ENCODE measurements around the gene VMP1.
"Not testable (repeated sequence)": the region's sequence is repeated elsewhere in the genome, so short reads cannot be mapped to it uniquely, and the experiment has no call there.

VMP1 gene

GRCh38 chr17:59752922-59753321 is 45.5 kb downstream of the VMP1 start:
- H3K4me3 Mint-ChIP-seq: no peak overlapping the region

GRCh38 chr17:59753522-59754467 is 46.3 kb downstream of the VMP1 start:
- H3K27ac Mint-ChIP-seq: peak overlapping the region; percentile 89
- no peaks in the 10 kb centered on the region for H3K9me3 Mint-ChIP-seq
- CTCF ChIA-PET: interaction anchor here (0.7 to 5.6 kb wide), 20 partner anchors 10 to 282 kb away, joined by 3 to 81 read pairs (median 6); no protein-coding TSS in a partner anchor
- peaks cover 26% of the 10 kb centered on the region for H3K36me3 Mint-ChIP-seq
- H3K4me1 Mint-ChIP-seq: peaks cover 70% of the 10 kb centered on the region
- no peaks in the 10 kb centered on the region for H3K27me3 Mint-ChIP-seq
- peak; percentile 37 for DNase-seq
- H3K4me3 Mint-ChIP-seq: peak overlapping the region; percentile 65

More at GRCh38 chr17:59752922-59753321, 45.5 kb downstream of the VMP1 start:
- CTCF ChIA-PET: interaction anchor here (1.0 to 5.6 kb wide), 15 partner anchors 18 to 437 kb away, joined by 3 to 81 read pairs (median 5); no protein-coding TSS in a partner anchor
- H3K9me3 Mint-ChIP-seq: no peaks in the 10 kb centered on the region
- H3K4me1 Mint-ChIP-seq: peaks cover 66% of the 10 kb centered on the region
- DNase-seq: no peak
- peak overlapping the region; percentile 89 for H3K27ac Mint-ChIP-seq
- H3K27me3 Mint-ChIP-seq: no peaks in the 10 kb centered on the region
- peaks cover 17% of the 10 kb centered on the region for H3K36me3 Mint-ChIP-seq

- H3K27ac Mint-ChIP-seq: peak overlapping the region; percentile 89
- no peaks in the 10 kb centered on the region for H3K27me3 Mint-ChIP-seq
- no peak for DNase-seq
- peak overlapping the region; percentile 53 for H3K4me3 Mint-ChIP-seq
- peaks cover 70% of the 10 kb centered on the region for H3K4me1 Mint-ChIP-seq
- H3K36me3 Mint-ChIP-seq: peaks cover 31% of the 10 kb centered on the region
- CTCF ChIA-PET: interaction anchor here (0.7 to 5.6 kb wide), 15 partner anchors 9 to 281 kb away, joined by 3 to 81 read pairs (median 6); no protein-coding TSS in a partner anchor
- peaks cover 4% of the 10 kb centered on the region for H3K9me3 Mint-ChIP-seq
Observed at GRCh38 chr17:59754552-59754951, 47.1 kb downstream of the VMP1 start.

- H3K27me3 Mint-ChIP-seq, H3K4me3 Mint-ChIP-seq, DNase-seq, H3K9me3 Mint-ChIP-seq: not testable (repeated sequence)
- peaks cover 35% of the 10 kb centered on the region for H3K36me3 Mint-ChIP-seq
- CTCF ChIA-PET: interaction anchor here (0.7 to 5.6 kb wide), 8 partner anchors 9 to 114 kb away, joined by 3 to 81 read pairs (median 8); no protein-coding TSS in a partner anchor
- H3K27ac Mint-ChIP-seq: peak overlapping the region; percentile 89
- H3K4me1 Mint-ChIP-seq: peaks cover 70% of the 10 kb centered on the region
Observed at GRCh38 chr17:59755069-59755468, 47.6 kb downstream of the VMP1 start.

- no peak for DNase-seq
- Mint-ChIP-seq H3K27me3 (no peaks in the 10 kb centered on the region), H3K36me3 (peaks cover 46% of the 10 kb centered on the region), H3K9me3 (peaks cover 6% of the 10 kb centered on the region), H3K4me3 (no peak overlapping the region), H3K27ac (peak overlapping the region; percentile 61), H3K4me1 (peaks cover 68% of the 10 kb centered on the region)
- CTCF ChIA-PET: no interaction called here
Observed at GRCh38 chr17:59756236-59756818, 48.9 kb downstream of the VMP1 start.

DNA sequence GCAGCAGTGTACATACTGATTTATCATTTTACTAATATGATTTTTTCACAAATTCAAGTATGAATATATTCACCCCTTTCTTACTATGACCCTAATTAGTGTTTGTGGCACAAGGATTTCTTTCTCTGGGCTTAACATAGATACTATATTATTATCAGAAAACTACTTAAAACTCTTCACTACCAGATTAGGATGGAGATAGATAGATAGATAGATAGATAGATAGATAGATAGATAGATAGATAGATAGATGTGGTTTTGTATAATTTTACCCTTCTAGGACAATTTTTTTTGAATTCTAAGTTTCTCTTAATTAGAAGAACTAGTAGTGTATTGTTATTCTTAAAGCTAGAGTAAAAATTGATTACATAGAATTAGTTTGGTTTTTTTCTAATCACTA is 49.6 kb downstream of the VMP1 start:
- Mint-ChIP-seq H3K27me3 (no peaks in the 10 kb centered on the region), H3K4me1 (peaks cover 70% of the 10 kb centered on the region), H3K27ac (no peak overlapping the region), H3K4me3 (no peak overlapping the region), H3K36me3 (peaks cover 52% of the 10 kb centered on the region), H3K9me3 (peaks cover 6% of the 10 kb centered on the region)
- CTCF ChIA-PET: no interaction called here
- DNase-seq: no peak

- H3K9me3 Mint-ChIP-seq: peaks cover 6% of the 10 kb centered on the region
- H3K27me3 Mint-ChIP-seq: no peaks in the 10 kb centered on the region
- H3K4me3 Mint-ChIP-seq: no peak overlapping the region
- no peak for DNase-seq
- peaks cover 68% of the 10 kb centered on the region for H3K4me1 Mint-ChIP-seq
- peaks cover 52% of the 10 kb centered on the region for H3K36me3 Mint-ChIP-seq
- CTCF ChIA-PET: no interaction called here
- H3K27ac Mint-ChIP-seq: peak overlapping the region; percentile 73
Observed at GRCh38 chr17:59757470-59757869, 50.0 kb downstream of the VMP1 start.

- Mint-ChIP-seq H3K27me3 (no peaks in the 10 kb centered on the region), H3K4me3 (no peak overlapping the region), H3K4me1 (peaks cover 69% of the 10 kb centered on the region), H3K36me3 (peaks cover 52% of the 10 kb centered on the region), H3K27ac (peak overlapping the region; percentile 1), H3K9me3 (peaks cover 6% of the 10 kb centered on the region)
- CTCF ChIA-PET: interaction anchor here (1.8 kb wide), 1 partner anchor 101 kb away, joined by 5 read pairs; no protein-coding TSS in a partner anchor
- DNase-seq: no peak
Observed at GRCh38 chr17:59757881-59758385, 50.5 kb downstream of the VMP1 start.

GRCh38 chr17:59758998-59759651 is 51.7 kb downstream of the VMP1 start:
- not testable (repeated sequence) for DNase-seq, H3K27me3 Mint-ChIP-seq, H3K4me3 Mint-ChIP-seq, H3K9me3 Mint-ChIP-seq, H3K27ac Mint-ChIP-seq
- peaks cover 66% of the 10 kb centered on the region for H3K4me1 Mint-ChIP-seq
- peaks cover 56% of the 10 kb centered on the region for H3K36me3 Mint-ChIP-seq
- CTCF ChIA-PET: interaction anchor here (1.1 to 1.8 kb wide), 2 partner anchors 94 to 100 kb away, joined by 4 to 5 read pairs; no protein-coding TSS in a partner anchor

DNA sequence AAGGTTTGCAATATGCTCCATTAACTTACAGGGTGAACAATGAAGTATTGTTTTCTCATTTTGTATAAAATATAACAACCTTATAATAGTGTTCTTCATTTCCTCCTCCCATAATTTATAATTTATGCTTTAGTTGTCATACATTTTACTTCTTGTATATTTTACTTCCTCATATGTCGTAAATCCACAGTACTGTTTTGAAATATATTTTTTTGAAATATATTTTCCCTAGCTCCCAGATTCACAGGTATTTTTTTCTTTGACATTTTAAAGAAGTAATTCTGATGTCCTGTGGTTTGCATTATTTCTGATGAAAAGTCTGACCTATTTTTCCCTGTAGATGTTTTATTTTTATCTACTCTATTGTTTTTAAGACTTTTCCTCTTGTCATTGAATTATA is 52.7 kb downstream of the VMP1 start:
- Mint-ChIP-seq H3K36me3 (peaks cover 63% of the 10 kb centered on the region), H3K9me3 (peaks cover 6% of the 10 kb centered on the region), H3K27me3 (no peaks in the 10 kb centered on the region), H3K27ac (no peak overlapping the region), H3K4me1 (peaks cover 65% of the 10 kb centered on the region), H3K4me3 (no peak overlapping the region)
- CTCF ChIA-PET: interaction anchor here (0.7 kb wide), 1 partner anchor 17 kb away, joined by 3 read pairs; no protein-coding TSS in a partner anchor
- no peak for DNase-seq

DNA sequence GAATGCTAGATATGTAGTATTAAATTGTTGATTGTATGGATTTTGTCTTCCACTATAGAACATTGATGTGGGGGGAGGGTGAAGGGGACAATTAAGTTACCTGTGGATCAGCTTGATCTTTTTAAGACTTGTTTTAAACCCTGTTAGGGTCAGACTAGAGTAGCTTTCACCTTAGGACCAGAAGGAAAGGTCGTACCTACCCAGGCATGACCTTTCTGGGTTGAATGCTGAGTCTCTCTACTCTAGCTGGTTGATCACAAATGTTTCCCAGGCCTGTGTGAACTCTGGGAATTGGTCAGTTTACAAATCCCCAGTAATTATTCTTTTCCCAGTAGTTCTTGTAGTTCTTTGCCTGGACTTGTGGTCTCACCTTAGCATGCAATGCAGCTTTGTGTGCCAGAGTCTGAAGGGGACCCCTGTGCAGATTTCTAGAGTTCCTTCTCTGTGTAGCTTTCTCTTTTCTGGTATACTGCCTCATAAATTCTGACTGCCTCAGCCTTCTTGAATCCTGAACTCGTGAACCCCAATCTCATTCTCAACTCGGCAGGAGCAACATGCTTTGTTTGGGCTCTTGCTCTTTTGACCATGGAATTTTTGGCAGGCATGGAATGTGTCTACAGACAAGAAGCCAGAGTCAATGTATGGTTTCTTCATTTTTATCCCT is 54.1 kb downstream of the VMP1 start:
- H3K4me3 Mint-ChIP-seq: no peak overlapping the region
- H3K4me1 Mint-ChIP-seq: peaks cover 56% of the 10 kb centered on the region
- no peaks in the 10 kb centered on the region for H3K27me3 Mint-ChIP-seq
- CTCF ChIA-PET: interaction anchor here (0.8 to 2.0 kb wide), 2 partner anchors 64 to 98 kb away, joined by 3 to 6 read pairs; no protein-coding TSS in a partner anchor
- DNase-seq: no peak
- peaks cover 63% of the 10 kb centered on the region for H3K36me3 Mint-ChIP-seq
- H3K9me3 Mint-ChIP-seq: peaks cover 6% of the 10 kb centered on the region
- peak overlapping the region; percentile 55 for H3K27ac Mint-ChIP-seq

- CTCF ChIA-PET: interaction anchor here (0.8 to 2.0 kb wide), 3 partner anchors 24 to 97 kb away, joined by 3 to 6 read pairs (median 5); no protein-coding TSS in a partner anchor
- no peaks in the 10 kb centered on the region for H3K27me3 Mint-ChIP-seq
- H3K4me1 Mint-ChIP-seq: peaks cover 53% of the 10 kb centered on the region
- H3K36me3 Mint-ChIP-seq: peaks cover 66% of the 10 kb centered on the region
- no peak for DNase-seq
- H3K4me3 Mint-ChIP-seq: no peak overlapping the region
- peak overlapping the region; percentile 55 for H3K27ac Mint-ChIP-seq
- H3K9me3 Mint-ChIP-seq: peaks cover 6% of the 10 kb centered on the region
Observed at GRCh38 chr17:59762049-59762823, 54.8 kb downstream of the VMP1 start.

Data from activated naive CD4-positive, alpha-beta T cell treated with anti-CD3 and anti-CD28 coated beads, Interleukin-2, amount 10 ng/mL, durations not matched to agents 7 days and 5 days (primary cell).